Hematopoietic multipotent progenitor cell (in vitro differentiated cells): ENCODE measurements around the gene ADCY3. TPM values are rescaled to one million over a fixed set of nuclear protein-coding genes. Genes with fewer than 3 reads are reported as not detected.
A peak's percentile ranks its signal among the peaks of the same experiment; 100 is the strongest.
"Not testable (repeated sequence)": the region's sequence is repeated elsewhere in the genome, so short reads cannot be mapped to it uniquely, and the experiment has no call there.

Experiments used
- DNase-seq, 3 donors: peaks; one replicate each; pipeline ENCODE4 v3.0.0-alpha.2; 2011 to 2015; ENCODE audit warnings: low read depth in 2 of 3, low spot score in 2 of 3
- total RNA-seq: library from RNA; depleted of rRNA; stranded (reverse); fragments of >200 nt; gene quantifications from one replicate; pipeline ENCODE4 v1.2.3, GENCODE V29; 2012

ADCY3 gene
- total RNA-seq, 1 donor, result 74.9 TPM

DNA sequence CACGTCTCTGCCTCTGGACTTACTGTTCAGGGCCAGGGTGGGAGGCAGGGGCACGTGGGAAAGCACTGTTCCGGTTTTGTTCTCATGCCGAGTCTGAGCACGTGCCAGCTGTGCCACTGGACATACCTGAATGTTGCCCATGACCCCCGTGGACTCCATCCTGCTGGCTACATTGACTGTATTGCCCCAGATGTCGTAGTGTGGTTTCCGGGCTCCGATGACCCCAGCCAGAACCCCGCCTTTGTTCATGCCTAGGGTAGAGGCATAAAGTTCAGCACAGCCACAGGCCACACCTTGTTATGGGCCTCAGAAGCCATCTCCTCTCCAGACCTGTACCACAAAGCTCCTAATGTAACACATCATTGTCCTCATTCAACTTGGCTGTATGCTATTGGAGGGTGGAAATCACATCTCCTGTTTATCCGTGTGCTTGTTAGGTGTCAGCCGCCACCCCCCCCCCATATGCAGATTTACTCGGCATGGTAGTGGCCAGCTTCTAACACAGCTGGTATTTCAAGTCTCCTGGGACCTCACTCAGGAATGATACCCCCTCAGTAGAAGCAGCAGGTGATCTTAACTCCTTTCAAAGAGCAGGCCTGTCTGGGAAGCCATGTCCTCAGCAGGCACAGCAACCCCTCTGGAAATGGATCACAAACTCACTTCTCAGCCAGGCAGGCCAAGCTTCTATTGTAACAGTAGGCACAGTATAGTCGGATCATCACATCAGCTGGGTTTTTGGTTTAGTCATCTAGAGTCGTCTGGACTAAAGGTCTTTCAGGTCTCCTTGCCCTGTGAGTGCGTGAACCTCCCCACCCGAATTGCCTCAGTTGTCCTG, 99.2 kb downstream of the ADCY3 start:
- DNase-seq, result no peak

GRCh38 chr2:24820175-24820513, 99.9 kb downstream of the ADCY3 start:
- no peak for DNase-seq

GRCh38 chr2:24819442-24820174, 100.4 kb downstream of the ADCY3 start:
- no peak for DNase-seq

GRCh38 chr2:24818721-24819167, 101.3 kb downstream of the ADCY3 start:
- peak in 1 of 3 donors; percentile 48 for DNase-seq

DNA sequence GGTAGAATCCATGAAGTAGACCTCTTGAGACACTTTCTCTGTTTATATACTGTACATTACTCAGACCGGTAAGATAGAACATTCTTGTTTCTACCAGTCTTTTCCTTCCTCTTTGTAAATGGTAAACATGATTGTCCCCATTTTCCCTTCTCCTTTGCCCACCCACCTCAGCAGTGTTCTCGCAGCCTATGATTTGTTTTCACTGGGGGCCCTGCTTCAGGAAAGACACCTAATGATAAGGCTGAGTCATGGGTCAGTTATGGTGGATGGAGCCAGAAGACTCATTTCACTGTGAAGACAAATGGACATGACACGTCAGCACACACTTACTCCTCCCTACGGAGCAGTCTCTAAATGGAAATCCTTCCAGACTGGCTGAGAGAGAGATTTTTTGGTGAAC, 103.2 kb downstream of the ADCY3 start:
- no peak for DNase-seq

GRCh38 chr2:24816404-24816803, 103.6 kb downstream of the ADCY3 start:
- DNase-seq, result no peak

DNA sequence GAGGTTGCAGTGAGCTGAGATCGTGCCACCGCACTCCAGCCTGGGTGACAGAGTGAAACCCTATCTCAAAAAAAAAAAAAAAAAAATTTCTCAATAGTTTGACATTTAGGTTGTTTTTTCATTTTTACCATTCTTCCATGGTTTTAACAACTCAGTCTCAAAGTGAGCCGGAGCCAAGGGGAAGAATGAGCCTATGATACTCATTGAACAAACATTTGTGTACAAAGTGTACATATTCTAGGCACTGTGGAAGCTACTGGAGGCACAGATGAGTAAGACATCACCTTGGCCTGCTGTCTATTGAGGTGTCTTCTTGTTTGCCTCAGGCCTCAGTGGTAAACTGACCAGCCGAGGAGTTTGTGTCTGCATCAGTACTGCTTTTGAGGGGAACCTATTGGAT, 104.9 kb downstream of the ADCY3 start:
- DNase-seq, result no peak

DNA sequence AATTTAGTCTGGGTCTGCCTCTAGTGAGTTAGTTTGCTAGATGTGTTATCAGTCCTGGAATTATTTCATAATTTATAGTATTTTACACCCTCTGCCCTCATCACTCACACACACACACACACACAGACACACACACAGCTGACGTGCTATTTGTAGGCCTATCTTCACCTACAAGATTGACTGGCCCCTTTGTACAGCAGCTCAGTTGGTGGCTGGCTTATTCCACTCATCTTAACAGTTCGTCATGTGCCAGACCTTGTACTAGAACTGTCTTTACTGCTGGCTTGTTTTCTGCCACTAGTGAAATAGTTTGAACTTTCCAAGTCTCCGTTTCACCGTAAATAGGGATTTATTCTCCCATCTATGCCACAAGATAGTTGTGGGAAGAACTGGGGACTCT, 105.5 kb downstream of the ADCY3 start:
- no peak for DNase-seq

GRCh38 chr2:24813691-24814137, 106.3 kb downstream of the ADCY3 start:
- no peak for DNase-seq

- no peak for DNase-seq
Measured at GRCh38 chr2:24809316-24810007, 110.6 kb downstream of the ADCY3 start.

DNA sequence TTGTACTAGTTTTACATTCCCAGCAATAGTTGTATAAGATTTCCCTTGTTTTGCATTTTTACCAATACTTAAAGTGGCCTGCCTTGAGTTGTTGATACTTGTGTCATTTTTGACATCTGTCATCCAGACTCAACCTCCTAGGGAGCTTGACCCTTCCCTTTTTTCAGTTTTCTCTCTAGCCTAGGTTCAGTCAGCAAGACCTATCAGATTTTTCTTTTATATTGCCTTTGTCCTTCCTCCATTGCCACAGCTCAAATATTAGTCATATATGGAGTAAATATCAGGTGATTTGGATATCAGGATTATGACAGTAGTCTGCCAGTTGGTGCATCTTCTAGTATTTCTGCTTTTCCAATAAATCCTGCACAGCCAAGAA, 113.4 kb downstream of the ADCY3 start:
- DNase-seq, result no peak

DNA sequence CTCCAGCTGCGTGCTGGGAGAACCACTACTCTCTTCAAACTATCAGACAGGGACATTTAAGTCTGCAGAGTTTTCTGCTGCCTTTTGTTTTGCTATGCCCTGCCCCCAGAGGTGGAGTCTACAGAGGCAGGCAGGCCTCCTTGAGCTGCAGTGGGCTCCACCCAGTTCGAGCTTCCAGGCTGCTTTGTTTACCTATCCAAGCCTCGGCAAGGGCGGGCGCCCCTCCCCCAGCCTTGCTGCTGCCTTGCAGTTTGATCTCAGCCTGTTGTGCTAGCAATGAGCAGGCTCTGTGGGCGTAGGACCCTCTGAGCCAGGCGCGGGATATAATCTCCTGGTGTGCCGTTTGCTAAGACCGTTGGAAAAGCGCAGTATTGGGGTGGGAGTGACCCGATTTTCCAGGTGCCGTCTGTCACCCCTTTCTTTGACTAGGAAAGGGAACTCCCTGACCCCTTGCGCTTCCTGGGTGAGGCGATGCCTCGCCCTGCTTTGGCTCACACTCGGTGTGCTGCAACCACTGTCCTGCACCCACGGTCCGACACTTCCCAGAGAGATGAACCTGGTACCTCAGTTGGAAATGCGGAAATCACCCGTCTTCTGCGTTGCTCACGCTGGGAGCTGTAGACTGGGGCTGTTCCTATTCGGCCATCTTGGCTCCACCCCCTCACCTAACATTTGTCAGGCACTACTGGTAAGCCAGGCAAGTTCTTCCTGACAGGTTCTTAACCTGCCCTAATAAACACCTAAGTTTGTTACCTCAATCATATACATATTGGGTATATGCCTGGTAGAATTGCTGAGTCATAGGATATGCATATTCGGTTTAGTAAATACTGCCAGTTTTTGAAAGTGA, 114.0 kb downstream of the ADCY3 start:
- DNase-seq, result not testable (repeated sequence)

DNA sequence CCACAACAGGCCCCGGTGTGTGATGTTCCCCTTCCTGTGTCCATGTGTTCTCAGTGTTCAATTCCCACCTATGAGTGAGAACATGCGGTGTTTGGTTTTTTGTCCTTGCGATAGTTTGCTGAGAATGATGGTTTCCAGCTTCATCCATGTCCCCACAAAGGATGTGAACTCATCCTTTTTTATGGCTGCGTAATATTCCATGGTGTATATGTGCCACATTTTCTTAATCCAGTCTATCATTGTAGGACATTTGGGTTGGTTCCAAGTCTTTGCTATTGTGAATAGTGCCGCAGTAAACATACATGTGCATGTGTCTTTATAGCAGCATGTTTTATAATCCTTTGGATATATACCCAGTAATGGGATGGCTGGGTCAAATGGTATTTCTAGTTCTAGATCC, 119.5 kb downstream of the ADCY3 start:
- DNase-seq, result not testable (repeated sequence)

DNA sequence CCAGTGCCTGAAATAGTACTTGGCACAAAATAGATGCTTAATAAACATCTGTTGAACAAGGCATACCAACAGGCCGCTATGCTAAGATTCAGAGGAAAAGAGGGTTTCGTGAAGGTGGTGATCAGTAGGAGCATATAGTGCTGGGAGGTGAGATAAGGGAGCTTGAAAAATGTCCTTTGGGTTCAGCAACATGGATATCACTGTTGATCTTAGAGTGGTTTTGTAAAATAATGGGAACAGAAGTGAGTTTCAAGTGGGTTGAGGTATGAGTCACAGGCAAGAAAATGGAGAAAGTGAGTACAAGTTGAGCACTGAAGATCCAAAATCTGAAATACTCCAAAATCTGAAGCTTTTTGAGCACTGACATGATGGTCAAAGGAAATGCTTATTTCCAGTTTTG, 122.4 kb downstream of the ADCY3 start:
- DNase-seq, result no peak

- DNase-seq, result no peak
Measured at GRCh38 chr2:24793761-24794435, 126.1 kb downstream of the ADCY3 start.

GRCh38 chr2:24792874-24793760, 126.9 kb downstream of the ADCY3 start, which contains the start of the genes CENPO and PTRHD1:
CENPO (plus strand) TSS chr2:24793425; CDS start chr2:24793920, 495 bp downstream.
PTRHD1 (minus strand) TSS chr2:24793391; CDS start chr2:24793377, 14 bp downstream.
- peak; percentile 95 to 97 (median 96) for DNase-seq

GRCh38 chr2:24792542-24792873, 127.5 kb downstream of the ADCY3 start:
- DNase-seq, result peak in 1 of 3 donors; percentile 3

- no peak for DNase-seq
Measured at GRCh38 chr2:24791452-24791851, 128.6 kb downstream of the ADCY3 start.

DNA sequence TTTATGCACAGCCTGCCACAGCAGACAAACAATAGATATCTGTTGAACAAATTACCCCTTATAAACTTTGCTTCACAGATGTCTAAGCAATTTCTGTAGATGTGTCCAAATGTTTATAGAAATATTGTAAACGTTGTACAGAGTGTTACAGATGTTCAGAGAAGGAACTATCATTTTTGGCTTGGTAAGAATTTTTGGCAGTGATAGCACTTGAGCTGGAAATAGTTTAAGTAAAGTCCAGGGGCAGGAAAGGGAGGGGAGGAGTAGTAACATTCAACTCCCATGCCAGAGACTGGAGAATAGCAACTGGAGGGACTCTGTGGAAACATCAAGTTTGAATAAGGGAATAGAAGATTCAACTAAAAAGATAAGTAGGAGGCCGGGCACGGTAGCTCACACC, 131.2 kb downstream of the ADCY3 start:
- no peak for DNase-seq
